ENCODE data around the gene NCAPG2. TPM values are rescaled to one million over a fixed set of nuclear protein-coding genes. Genes with fewer than 3 reads are reported as not detected.

Gene NCAPG2
- total and polyA plus RNA-seq, 2 experiments from 2014 or later = 38.7 to 91.2 TPM

DNA sequence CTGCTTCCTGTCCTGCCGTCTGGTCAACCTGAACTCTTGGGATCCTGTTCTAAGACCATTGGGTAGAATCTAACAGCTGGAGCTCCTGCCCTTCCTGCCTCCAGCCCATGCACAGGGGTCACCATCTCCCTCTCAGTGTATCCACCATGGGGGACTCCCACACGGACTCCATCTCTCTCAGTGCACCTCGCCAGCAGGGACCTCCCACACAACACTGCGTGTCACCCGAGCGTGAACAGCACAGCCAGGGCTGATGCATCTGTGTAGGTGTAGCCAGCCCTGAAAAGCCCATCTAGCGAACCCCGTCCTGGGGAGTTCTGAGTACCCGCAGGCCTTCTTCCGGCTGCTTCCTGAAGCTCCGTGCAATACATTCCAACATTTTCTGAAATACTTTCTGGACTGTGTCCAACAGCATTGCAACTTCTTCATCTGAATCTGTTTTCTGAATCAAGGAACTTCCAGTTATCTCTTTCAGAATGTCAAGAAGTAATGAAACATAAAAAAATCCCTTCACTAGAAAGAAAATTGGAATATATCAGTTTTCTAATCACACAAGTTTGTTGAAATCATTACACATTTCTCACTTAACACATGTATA lies 52.5 kb downstream of the NCAPG2 start (continued):
- TF ChIP-seq, protein P1, sequence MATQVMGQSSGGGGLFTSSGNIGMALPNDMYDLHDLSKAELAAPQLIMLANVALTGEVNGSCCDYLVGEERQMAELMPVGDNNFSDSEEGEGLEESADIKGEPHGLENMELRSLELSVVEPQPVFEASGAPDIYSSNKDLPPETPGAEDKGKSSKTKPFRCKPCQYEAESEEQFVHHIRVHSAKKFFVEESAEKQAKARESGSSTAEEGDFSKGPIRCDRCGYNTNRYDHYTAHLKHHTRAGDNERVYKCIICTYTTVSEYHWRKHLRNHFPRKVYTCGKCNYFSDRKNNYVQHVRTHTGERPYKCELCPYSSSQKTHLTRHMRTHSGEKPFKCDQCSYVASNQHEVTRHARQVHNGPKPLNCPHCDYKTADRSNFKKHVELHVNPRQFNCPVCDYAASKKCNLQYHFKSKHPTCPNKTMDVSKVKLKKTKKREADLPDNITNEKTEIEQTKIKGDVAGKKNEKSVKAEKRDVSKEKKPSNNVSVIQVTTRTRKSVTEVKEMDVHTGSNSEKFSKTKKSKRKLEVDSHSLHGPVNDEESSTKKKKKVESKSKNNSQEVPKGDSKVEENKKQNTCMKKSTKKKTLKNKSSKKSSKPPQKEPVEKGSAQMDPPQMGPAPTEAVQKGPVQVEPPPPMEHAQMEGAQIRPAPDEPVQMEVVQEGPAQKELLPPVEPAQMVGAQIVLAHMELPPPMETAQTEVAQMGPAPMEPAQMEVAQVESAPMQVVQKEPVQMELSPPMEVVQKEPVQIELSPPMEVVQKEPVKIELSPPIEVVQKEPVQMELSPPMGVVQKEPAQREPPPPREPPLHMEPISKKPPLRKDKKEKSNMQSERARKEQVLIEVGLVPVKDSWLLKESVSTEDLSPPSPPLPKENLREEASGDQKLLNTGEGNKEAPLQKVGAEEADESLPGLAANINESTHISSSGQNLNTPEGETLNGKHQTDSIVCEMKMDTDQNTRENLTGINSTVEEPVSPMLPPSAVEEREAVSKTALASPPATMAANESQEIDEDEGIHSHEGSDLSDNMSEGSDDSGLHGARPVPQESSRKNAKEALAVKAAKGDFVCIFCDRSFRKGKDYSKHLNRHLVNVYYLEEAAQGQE (IDR thresholded peaks at IDR 0.05; ENCODE audit: unreplicated experiment) = no peak
- TF ChIP-seq, protein P2, sequence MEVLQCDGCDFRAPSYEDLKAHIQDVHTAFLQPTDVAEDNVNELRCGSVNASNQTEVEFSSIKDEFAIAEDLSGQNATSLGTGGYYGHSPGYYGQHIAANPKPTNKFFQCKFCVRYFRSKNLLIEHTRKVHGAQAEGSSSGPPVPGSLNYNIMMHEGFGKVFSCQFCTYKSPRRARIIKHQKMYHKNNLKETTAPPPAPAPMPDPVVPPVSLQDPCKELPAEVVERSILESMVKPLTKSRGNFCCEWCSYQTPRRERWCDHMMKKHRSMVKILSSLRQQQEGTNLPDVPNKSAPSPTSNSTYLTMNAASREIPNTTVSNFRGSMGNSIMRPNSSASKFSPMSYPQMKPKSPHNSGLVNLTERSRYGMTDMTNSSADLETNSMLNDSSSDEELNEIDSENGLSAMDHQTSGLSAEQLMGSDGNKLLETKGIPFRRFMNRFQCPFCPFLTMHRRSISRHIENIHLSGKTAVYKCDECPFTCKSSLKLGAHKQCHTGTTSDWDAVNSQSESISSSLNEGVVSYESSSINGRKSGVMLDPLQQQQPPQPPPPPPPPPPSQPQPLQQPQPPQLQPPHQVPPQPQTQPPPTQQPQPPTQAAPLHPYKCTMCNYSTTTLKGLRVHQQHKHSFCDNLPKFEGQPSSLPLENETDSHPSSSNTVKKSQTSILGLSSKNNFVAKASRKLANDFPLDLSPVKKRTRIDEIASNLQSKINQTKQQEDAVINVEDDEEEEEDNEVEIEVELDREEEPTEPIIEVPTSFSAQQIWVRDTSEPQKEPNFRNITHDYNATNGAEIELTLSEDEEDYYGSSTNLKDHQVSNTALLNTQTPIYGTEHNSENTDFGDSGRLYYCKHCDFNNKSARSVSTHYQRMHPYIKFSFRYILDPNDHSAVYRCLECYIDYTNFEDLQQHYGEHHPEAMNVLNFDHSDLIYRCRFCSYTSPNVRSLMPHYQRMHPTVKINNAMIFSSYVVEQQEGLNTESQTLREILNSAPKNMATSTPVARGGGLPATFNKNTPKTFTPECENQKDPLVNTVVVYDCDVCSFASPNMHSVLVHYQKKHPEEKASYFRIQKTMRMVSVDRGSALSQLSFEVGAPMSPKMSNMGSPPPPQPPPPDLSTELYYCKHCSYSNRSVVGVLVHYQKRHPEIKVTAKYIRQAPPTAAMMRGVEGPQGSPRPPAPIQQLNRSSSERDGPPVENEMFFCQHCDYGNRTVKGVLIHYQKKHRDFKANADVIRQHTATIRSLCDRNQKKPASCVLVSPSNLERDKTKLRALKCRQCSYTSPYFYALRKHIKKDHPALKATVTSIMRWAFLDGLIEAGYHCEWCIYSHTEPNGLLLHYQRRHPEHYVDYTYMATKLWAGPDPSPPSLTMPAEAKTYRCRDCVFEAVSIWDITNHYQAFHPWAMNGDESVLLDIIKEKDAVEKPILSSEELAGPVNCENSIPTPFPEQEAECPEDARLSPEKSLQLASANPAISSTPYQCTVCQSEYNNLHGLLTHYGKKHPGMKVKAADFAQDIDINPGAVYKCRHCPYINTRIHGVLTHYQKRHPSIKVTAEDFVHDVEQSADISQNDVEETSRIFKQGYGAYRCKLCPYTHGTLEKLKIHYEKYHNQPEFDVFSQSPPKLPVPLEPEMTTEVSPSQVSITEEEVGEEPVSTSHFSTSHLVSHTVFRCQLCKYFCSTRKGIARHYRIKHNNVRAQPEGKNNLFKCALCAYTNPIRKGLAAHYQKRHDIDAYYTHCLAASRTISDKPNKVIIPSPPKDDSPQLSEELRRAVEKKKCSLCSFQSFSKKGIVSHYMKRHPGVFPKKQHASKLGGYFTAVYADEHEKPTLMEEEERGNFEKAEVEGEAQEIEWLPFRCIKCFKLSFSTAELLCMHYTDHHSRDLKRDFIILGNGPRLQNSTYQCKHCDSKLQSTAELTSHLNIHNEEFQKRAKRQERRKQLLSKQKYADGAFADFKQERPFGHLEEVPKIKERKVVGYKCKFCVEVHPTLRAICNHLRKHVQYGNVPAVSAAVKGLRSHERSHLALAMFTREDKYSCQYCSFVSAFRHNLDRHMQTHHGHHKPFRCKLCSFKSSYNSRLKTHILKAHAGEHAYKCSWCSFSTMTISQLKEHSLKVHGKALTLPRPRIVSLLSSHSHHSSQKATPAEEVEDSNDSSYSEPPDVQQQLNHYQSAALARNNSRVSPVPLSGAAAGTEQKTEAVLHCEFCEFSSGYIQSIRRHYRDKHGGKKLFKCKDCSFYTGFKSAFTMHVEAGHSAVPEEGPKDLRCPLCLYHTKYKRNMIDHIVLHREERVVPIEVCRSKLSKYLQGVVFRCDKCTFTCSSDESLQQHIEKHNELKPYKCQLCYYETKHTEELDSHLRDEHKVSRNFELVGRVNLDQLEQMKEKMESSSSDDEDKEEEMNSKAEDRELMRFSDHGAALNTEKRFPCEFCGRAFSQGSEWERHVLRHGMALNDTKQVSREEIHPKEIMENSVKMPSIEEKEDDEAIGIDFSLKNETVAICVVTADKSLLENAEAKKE (CRISPR knock-in tag; IDR thresholded peaks at IDR 0.05) = no peak

DNA sequence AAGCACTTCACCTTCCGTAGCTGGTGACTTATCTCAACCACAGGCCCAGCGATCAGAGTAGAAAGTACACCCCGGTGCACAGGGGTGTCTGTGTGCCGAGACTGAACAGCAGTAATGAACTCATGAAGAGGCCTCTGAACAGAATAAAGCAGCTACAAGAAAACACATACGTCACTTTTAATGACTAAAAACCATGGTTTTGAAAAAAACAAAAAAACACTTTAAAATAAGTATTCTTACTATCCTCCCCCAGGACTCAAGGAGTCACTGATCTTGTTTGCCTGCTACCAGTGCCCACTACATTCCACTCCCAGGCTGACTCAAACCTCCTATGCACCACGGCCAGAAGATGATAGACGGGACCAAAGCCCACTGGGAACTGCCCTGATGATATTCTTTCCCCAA lies 53.8 kb downstream of the NCAPG2 start:
- peaks cover 67% of the 10 kb centered on the region for H3K36me3 ChIP-seq (ENCODE audit: insufficient read depth)
- ATAC-seq (no peak), DNase-seq (ENCODE audit: low spot score) (no peak)
- no peak overlapping the region for H3K4me3 Mint-ChIP-seq
- peaks cover 84% of the 10 kb centered on the region for H3K36me3 Mint-ChIP-seq (ENCODE audit: low read depth)
- H3K4me2 ChIP-seq = no peak overlapping the region
- no peak overlapping the region for H3K27ac Mint-ChIP-seq
- no peaks in the 10 kb centered on the region for H3K4me1 Mint-ChIP-seq
- H4K20me1 ChIP-seq (replicated peaks; ENCODE audit: insufficient read depth) = peaks cover 9% of the 10 kb centered on the region; the same call in 1 of the 2 replicates
- no peaks in the 10 kb centered on the region for H3K9me3 Mint-ChIP-seq
- H3K27me3 ChIP-seq (ENCODE audit: insufficient read depth) = no peaks in the 10 kb centered on the region
- H3K27me3 Mint-ChIP-seq (ENCODE audit: insufficient read depth, low read depth, poor library complexity) = no peaks in the 10 kb centered on the region
- no peaks in the 10 kb centered on the region for H3F3A ChIP-seq (replicated peaks; ENCODE audit: low read depth)
- no peak overlapping the region for H2AFZ ChIP-seq
- no peaks in the 10 kb centered on the region for H3K9me2 ChIP-seq (ENCODE audit: insufficient read depth)
- no peaks in the 10 kb centered on the region for H3K4me1 ChIP-seq (ENCODE audit: insufficient read depth)
- H3K79me2 ChIP-seq (replicated peaks; ENCODE audit: insufficient read depth) = peaks cover 27% of the 10 kb centered on the region
- no peak overlapping the region for H3K27ac ChIP-seq (ENCODE audit: low read depth)
- no peak overlapping the region for H3K4me3 ChIP-seq
- no peak for TF ChIP-seq ZNF114 (CRISPR knock-in tag; IDR thresholded peaks at IDR 0.05)
- TF ChIP-seq, protein P2 (CRISPR knock-in tag; IDR thresholded peaks at IDR 0.05) = no peak

All from GM23338 (cell line).